HepG2 (cell line): ENCODE results near the gene AK2. TPM values are rescaled to one million over a fixed set of nuclear protein-coding genes. Genes with fewer than 3 reads are reported as not detected.
A peak's percentile ranks its signal among the peaks of the same experiment; 100 is the strongest.

Source experiments
- BRD4 ChIP-seq: sonication (generic); formaldehyde crosslinking; IDR thresholded peaks from 2 replicates; pipeline ENCODE4 v1.4.0; 2020; ENCODE audit warnings: missing genetic modification reagents
- ESRRA ChIP-seq: sonication (generic); formaldehyde crosslinking; IDR thresholded peaks from 2 replicates; pipeline ENCODE4 v1.5.1; 2020; ENCODE audit warnings: mild to moderate bottlenecking, low read depth, missing genetic modification reagents
- EZH2 ChIP-seq: conservative IDR thresholded peaks from 2 replicates; pipeline ENCODE4 v1.6.1; 2012; ENCODE audit warnings: mild to moderate bottlenecking, low read depth, low read length, moderate library complexity
- GATAD1 ChIP-seq: IDR thresholded peaks from 2 replicates; pipeline ENCODE4 v1.6.1; 2016; ENCODE audit warnings: missing genetic modification reagents, missing compliant biosample characterization
- HINFP ChIP-seq: sonication (generic); formaldehyde crosslinking; IDR thresholded peaks from 2 replicates; pipeline ENCODE4 v1.4.0; 2020; ENCODE audit warnings: low read depth, mild to moderate bottlenecking, missing genetic modification reagents
- HNF4G ChIP-seq, 2 experiments: sonication (generic) in 1 of 2; formaldehyde crosslinking in 1 of 2; IDR thresholded peaks; 2 replicates each; pipeline versions ENCODE4 v1.4.0 to v1.6.1; 2011 to 2020; ENCODE audit warnings: borderline replicate concordance in 2 of 2, low read depth in 2 of 2, mild to moderate bottlenecking in 2 of 2, low read length in 1 of 2, missing genetic modification reagents in 1 of 2, moderate library complexity in 1 of 2
- HOMEZ ChIP-seq: IDR thresholded peaks from 2 replicates; pipeline ENCODE4 v1.6.1; 2016; ENCODE audit warnings: low read depth
- KAT2B ChIP-seq: fragments of 150-350 bp; IDR thresholded peaks from 2 replicates; pipeline ENCODE4 v1.6.1; 2014; ENCODE audit warnings: low read depth, low read length, borderline replicate concordance
- SOX6 ChIP-seq, 2 experiments: fragments of 450-650 bp in 1 of 2; sonication (generic) in 1 of 2; formaldehyde crosslinking in 1 of 2; IDR thresholded peaks; 2 replicates each; pipeline versions ENCODE4 v1.4.0 to v1.6.1; 2017 to 2020; ENCODE audit warnings: antibody characterized with exemption in 1 of 2, mild to moderate bottlenecking in 1 of 2, missing genetic modification reagents in 1 of 2
- TIGD3 ChIP-seq: sonication (generic); formaldehyde crosslinking; IDR thresholded peaks from 2 replicates; pipeline ENCODE4 v1.5.1; 2020; ENCODE audit warnings: mild to moderate bottlenecking, missing genetic modification reagents, borderline replicate concordance
- U2AF1 ChIP-seq: fragments of 200-400 bp; formaldehyde crosslinking; optimal IDR thresholded peaks from 2 replicates; pipeline ENCODE3; 2017; ENCODE audit warnings: mild to moderate bottlenecking, low read depth, low read length
- ZEB1 ChIP-seq: IDR thresholded peaks from 2 replicates; pipeline ENCODE4 v1.6.1; 2012; ENCODE audit warnings: mild to moderate bottlenecking, low read depth, inconsistent platforms; ENCODE audit not compliant: insufficient replicate concordance
- ZNF180 ChIP-seq: sonication (generic); formaldehyde crosslinking; IDR thresholded peaks from 2 replicates; pipeline ENCODE4 v1.4.0; 2020; ENCODE audit warnings: low read depth, missing genetic modification reagents, borderline replicate concordance
- ZNF337 ChIP-seq: sonication (generic); formaldehyde crosslinking; IDR thresholded peaks from 2 replicates; pipeline ENCODE4 v1.5.1; 2020; ENCODE audit warnings: missing genetic modification reagents, low read depth, mild to moderate bottlenecking, borderline replicate concordance
- ZNF383 ChIP-seq: sonication (generic); formaldehyde crosslinking; IDR thresholded peaks from 2 replicates; pipeline ENCODE4 v1.4.0; 2020; ENCODE audit warnings: missing genetic modification reagents, mild to moderate bottlenecking, borderline replicate concordance
- ZNF564 ChIP-seq: sonication (generic); formaldehyde crosslinking; IDR thresholded peaks from 2 replicates; pipeline ENCODE4 v1.8.1; 2023; ENCODE audit warnings: mild to moderate bottlenecking, missing genetic modification reagents
- ZNF644 ChIP-seq: IDR thresholded peaks from 2 replicates; pipeline ENCODE4 v1.6.1; 2016; ENCODE audit warnings: low read depth
- ZNF878 ChIP-seq: sonication (generic); formaldehyde crosslinking; IDR thresholded peaks from 2 replicates; pipeline ENCODE4 v1.8.1; 2023; ENCODE audit warnings: mild to moderate bottlenecking, missing genetic modification reagents, moderate library complexity
- ZSCAN9 ChIP-seq: IDR thresholded peaks from 2 replicates; pipeline ENCODE4 v1.6.1; 2016; ENCODE audit warnings: borderline replicate concordance
- polyA plus RNA-seq, 8 experiments: library from polyadenylated mRNA; depleted of rRNA in 3 of 8; stranded (reverse) in 7 of 8; unstranded in 1 of 8; fragments of >200 nt; fragmentation: Illumina TruSeq in 4 of 8; extraction: Trizol in 4 of 8; gene quantifications; 2 replicates each; pipeline versions ENCODE4 v1.2.1 to v1.2.3, GENCODE V29; 2011 to 2016; ENCODE audit warnings: low read depth in 4 of 8, missing spikeins in 1 of 8, mixed read lengths in 1 of 8; ENCODE audit not compliant: insufficient read depth in 1 of 8
- total RNA-seq, 5 experiments: library from RNA; depleted of rRNA; stranded (reverse); fragments of >200 nt; fragmentation: Illumina TruSeq; extraction: Trizol; gene quantifications; 2 replicates each; pipeline ENCODE4 v1.2.3, GENCODE V29; 2016; ENCODE audit warnings: low read depth in 1 of 5
- TF ChIP-seq, protein P1 (sequence below): sonication (generic); formaldehyde crosslinking; IDR thresholded peaks from 2 replicates; pipeline ENCODE4 v1.4.0; 2020; ENCODE audit warnings: missing genetic modification reagents
- TF ChIP-seq, protein P2 (sequence below): sonication (generic); formaldehyde crosslinking; IDR thresholded peaks from 2 replicates; pipeline ENCODE4 v1.5.1; 2020; ENCODE audit warnings: missing genetic modification reagents, mild to moderate bottlenecking, borderline replicate concordance

The AK2 gene
- total and polyA plus RNA-seq, 2 of the 13 experiments (the other 11 are each of a cell fraction or from before 2014, with no cell fraction given): 170 to 188 TPM

- TF ChIP-seq HOMEZ (CRISPR knock-in tag) (peak; percentile 29; the same call in 1 of the 2 replicates), BRD4 (CRISPR knock-in tag) (no peak), ZNF564 (peak; percentile 26; the same call in 1 of the 2 replicates), ZEB1 (no peak), HNF4G (IDR thresholded peaks at IDR 0.05; ENCODE audit: borderline replicate concordance, low read depth, low read length) (0 out of 2 replicates have a peak, but pooled peaks have one; percentile 30), HNF4G (CRISPR knock-in tag; IDR thresholded peaks at IDR 0.05; ENCODE audit: borderline replicate concordance, low read depth) (peak; percentile 69; the same call in 1 of the 2 replicates), ZNF180 (CRISPR knock-in tag) (no peak), HINFP (no peak), KAT2B (no peak), ZSCAN9 (CRISPR knock-in tag) (peak; percentile 84; the same call in 1 of the 2 replicates), SOX6 (IDR thresholded peaks at IDR 0.05) (no peak), SOX6 (CRISPR knock-in tag; IDR thresholded peaks at IDR 0.05) (peak; percentile 64), TIGD3 (CRISPR knock-in tag) (no peak), ZNF644 (peak; percentile 99), ZNF337 (no peak), ESRRA (no peak), ZNF383 (no peak), GATAD1 (peak; percentile 55), U2AF1 (no peak), EZH2 (no peak), ZNF878 (0 out of 2 replicates have a peak, but pooled peaks have one; percentile 39)
- TF ChIP-seq, protein P1, sequence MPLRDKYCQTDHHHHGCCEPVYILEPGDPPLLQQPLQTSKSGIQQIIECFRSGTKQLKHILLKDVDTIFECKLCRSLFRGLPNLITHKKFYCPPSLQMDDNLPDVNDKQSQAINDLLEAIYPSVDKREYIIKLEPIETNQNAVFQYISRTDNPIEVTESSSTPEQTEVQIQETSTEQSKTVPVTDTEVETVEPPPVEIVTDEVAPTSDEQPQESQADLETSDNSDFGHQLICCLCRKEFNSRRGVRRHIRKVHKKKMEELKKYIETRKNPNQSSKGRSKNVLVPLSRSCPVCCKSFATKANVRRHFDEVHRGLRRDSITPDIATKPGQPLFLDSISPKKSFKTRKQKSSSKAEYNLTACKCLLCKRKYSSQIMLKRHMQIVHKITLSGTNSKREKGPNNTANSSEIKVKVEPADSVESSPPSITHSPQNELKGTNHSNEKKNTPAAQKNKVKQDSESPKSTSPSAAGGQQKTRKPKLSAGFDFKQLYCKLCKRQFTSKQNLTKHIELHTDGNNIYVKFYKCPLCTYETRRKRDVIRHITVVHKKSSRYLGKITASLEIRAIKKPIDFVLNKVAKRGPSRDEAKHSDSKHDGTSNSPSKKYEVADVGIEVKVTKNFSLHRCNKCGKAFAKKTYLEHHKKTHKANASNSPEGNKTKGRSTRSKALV (CRISPR knock-in tag): 0 out of 2 replicates have a peak, but pooled peaks have one; percentile 53
- TF ChIP-seq, protein P2, sequence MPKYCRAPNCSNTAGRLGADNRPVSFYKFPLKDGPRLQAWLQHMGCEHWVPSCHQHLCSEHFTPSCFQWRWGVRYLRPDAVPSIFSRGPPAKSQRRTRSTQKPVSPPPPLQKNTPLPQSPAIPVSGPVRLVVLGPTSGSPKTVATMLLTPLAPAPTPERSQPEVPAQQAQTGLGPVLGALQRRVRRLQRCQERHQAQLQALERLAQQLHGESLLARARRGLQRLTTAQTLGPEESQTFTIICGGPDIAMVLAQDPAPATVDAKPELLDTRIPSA (CRISPR knock-in tag): no peak
These were observed 72.0 kb downstream of the AK2 start, which contains the start of gene RNF19B (continued) for GRCh38 chr1:32964461-32965250.
